LoVo (cell line): ENCODE measurements around the gene NCBP1.

Experiments
- DNase-seq: peaks from one replicate; pipeline ENCODE4 v3.0.0-alpha.2; 2016; ENCODE audit warnings: low spot score

NCBP1 gene

GRCh38 chr9:97711223-97711626, 77.6 kb downstream of the NCBP1 start:
- DNase-seq, result no peak

GRCh38 chr9:97714435-97714834, 80.8 kb downstream of the NCBP1 start:
- peak; percentile 90 for DNase-seq

GRCh38 chr9:97717866-97718265, 84.2 kb downstream of the NCBP1 start:
- no peak for DNase-seq

GRCh38 chr9:97721396-97721795, 87.8 kb downstream of the NCBP1 start:
- DNase-seq, result no peak

GRCh38 chr9:97722331-97722730, 88.7 kb downstream of the NCBP1 start:
- DNase-seq, result no peak
